Ishikawa (cell line): Measurements from ENCODE around the gene EBI3.

Experiments
- CREB1 ChIP-seq: IDR thresholded peaks from 2 replicates; pipeline ENCODE4 v1.6.1; 2012; ENCODE audit warnings: low read depth
- EP300 ChIP-seq: IDR thresholded peaks from 2 replicates; pipeline ENCODE4 v1.6.1; 2012; ENCODE audit warnings: borderline replicate concordance
- FOXM1 ChIP-seq: IDR thresholded peaks from 2 replicates; pipeline ENCODE4 v1.6.1; 2012; ENCODE audit warnings: low read depth, borderline replicate concordance
- MAX ChIP-seq: IDR thresholded peaks from 2 replicates; pipeline ENCODE4 v1.6.1; 2012
- NFIC ChIP-seq: IDR thresholded peaks from 2 replicates; pipeline ENCODE4 v1.6.1; 2012
- RAD21 ChIP-seq: IDR thresholded peaks from 2 replicates; pipeline ENCODE4 v1.6.1; 2012; ENCODE audit warnings: low read depth
- REST ChIP-seq: IDR thresholded peaks from 2 replicates; pipeline ENCODE4 v1.6.1; 2012; ENCODE audit warnings: low read depth, mild to moderate bottlenecking
- TAF1 ChIP-seq: IDR thresholded peaks from 2 replicates; pipeline ENCODE4 v1.6.1; 2012; ENCODE audit warnings: low read depth, mild to moderate bottlenecking
- TEAD4 ChIP-seq: IDR thresholded peaks from 2 replicates; pipeline ENCODE4 v1.6.1; 2012
- USF1 ChIP-seq: IDR thresholded peaks from 2 replicates; pipeline ENCODE4 v1.6.1; 2012

GRCh38 chr19:4196587-4197148 lies 32.7 kb upstream of the EBI3 start:
- TF ChIP-seq NFIC (no peak), RAD21 (no peak), REST (no peak), TAF1 (no peak), USF1 (no peak), FOXM1 (no peak), EP300 (no peak), TEAD4 (no peak), MAX (no peak), CREB1 (no peak)
